Stimulated activated CD4-positive, alpha-beta T cell treated with anti-CD3 and anti-CD28 coated beads, Interleukin-1b, Interleukin-23, amount 100 ng/mL, for 48 hours (primary cell): ENCODE measurements around the gene ZNF646.

Source experiments
- DNase-seq: peaks from one replicate; pipeline ENCODE4 v3.0.0-alpha.2; 2020

Gene ZNF646

DNA sequence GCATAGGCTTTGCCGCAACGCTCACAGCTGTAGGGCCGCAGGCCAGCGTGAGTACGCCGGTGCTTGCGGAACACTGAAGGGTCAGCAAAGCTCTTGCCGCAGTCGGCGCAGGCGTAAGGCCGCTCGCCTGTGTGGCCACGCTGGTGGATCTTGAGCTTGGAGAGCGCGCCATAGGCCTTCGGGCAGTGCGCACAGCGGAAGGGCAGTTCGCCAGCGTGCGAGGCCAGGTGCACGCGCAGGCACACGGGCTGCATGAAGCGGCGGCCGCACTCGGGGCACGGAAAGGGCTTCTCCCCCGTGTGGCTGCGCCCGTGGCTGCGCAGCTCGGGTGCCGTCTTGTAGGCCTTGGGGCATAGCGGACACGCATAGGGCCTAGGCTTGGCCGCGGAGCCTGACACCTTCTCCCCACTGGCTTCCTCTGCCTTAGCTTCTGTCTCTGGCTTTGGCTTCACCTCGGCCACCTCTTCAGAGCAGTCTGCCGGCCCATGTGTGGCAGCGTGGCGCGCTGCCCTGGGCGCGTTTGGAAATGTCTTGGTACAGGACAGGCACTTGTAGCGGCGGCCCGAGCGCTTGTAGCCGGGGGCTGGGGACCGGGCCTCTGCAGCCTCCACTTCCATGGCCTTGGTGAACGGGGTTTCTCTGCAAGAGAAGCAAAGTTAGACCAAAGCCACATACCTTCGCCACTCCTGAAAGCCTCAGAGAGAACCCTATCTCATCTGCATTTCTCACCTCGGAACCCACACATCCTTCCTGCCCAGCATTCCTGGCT, 10.2 kb upstream of the ZNF646 start:
- DNase-seq = no peak

DNA sequence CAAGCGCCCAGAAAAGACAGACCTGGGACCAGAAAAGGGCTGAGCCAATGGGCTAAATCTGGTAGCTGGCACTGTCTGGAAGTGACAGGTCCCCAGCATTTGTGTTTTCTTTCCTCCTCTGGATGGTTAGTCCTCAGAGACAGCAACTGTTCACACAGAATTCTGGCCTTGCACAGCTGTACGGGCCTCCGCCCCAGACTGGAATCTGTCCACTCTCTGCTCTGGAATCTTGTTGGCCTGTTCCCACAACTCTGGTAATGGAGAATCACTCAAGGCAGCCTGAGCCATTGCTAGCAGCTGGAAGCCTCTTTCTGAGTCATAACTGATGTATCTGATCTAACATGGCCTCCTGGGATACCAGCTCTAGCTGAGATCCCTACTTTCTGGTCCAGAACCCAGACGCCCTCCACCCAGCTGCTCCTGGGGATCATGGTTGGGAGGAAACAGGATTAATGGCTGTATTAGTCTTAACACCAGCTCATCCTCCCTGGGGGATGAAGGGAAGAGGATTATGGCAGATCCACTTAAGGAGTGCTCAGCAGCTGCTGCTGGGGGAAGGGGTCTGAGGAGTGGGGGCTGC, 9.2 kb upstream of the ZNF646 start:
- no peak for DNase-seq

DNA sequence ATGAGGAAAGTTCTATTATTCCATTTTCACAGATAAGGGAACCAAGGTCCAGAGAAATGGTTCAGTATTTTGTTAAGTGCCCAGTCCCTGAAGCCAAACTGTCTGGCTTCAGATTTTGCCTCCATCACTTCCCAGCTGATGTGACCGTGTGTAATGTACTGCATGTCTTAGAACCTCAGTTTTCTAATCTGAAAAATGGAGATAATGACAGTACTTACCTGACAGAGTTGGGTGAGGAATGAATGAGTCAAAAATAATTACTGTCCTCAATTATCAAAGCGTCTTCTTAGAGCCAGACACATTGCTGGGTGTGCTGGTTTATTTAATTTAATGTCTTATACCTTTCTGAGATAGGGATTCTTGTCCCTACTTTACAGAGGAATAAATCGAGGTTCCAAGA, 6.9 kb upstream of the ZNF646 start:
- no peak for DNase-seq

DNA sequence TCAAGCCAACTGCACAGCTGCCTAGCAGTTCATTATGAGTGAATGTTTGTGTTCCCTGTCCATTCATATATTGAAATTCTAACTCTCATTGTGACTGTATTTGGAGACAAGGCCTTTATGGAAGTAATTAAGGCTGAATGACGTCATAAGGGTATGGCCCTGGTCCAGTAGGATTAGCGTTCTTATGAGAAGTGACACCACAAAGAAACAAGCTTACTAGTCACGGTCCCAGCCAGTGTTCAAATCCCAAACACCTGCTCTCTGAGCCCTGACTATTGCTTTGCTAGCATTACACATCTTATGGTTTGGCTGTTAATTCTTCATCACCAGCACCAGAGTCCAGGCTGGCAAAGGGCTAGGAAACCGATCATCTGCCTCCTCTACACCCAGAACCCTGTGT, 2.4 kb upstream of the ZNF646 start:
- DNase-seq = no peak

DNA sequence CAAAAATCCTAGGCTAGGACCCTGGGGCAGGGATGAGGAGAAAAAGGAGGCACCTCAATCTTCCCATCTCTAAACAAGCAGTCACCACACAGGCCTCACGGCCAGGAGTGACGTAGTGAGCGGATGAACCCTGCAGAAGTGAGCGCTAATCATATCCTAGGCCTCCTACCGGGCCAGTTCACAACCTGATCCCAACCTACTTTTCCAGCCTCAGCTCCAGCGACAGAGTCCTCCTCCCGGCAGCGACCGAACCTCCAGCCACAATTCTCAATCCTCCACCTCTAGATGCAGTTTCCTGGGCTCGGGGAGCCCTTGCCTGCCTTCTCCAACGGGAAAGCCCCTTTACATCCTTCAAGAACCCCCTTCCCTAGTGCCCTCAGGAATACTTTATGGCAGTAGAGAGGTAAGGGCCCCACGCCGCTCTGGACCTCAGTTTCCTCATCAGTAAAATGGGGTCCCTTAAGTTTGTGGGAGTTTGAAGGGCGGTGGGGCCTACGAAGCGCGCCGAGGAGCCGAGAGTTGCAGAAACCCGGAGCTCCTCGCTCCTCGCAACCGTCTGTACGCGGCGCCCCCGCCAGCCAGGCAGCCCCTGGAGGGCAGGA, 1.6 kb upstream of the ZNF646 start:
- DNase-seq = peak; percentile 37

DNA sequence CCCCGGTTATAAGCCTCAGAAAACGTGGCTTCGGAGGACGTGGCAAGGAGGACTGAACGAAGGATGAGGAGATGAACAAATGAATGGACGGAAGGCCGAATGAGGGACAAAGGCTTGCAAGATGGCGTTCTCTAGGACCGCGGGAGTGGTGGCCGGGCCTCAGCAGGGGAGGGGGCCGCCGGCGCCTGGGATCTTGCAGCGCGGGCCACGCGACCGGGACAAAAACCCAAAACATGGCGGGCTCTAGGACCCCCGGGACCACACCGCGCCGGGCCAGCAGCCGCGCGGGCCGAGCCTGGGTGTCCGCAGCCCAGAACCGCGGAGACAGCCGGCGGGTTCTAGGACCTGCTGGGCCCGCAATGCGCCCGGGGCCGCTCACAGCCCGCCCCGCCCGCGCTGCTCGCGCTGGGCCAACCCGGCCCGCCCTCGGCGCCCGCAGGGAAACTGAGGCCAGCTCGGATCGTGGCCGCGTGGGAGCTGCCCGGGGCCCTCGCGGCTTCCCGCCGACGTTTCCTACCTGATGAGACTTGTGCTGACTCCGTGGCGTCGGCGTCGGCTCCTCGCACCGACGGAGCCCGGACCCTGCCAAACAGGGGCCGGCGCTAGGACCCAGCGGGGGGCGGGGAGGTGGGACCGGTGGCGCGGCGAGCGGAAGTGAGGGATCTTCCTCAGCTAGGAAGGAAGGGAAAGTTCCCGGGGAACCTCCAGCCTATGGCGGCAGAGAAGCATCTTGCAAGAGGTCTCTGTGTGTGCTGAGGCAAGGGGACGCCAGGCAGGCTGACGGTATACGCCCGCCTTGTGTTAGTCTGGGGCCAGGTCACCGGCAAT, 866 bp upstream of the ZNF646 start:
- DNase-seq = peak; percentile 89

DNA sequence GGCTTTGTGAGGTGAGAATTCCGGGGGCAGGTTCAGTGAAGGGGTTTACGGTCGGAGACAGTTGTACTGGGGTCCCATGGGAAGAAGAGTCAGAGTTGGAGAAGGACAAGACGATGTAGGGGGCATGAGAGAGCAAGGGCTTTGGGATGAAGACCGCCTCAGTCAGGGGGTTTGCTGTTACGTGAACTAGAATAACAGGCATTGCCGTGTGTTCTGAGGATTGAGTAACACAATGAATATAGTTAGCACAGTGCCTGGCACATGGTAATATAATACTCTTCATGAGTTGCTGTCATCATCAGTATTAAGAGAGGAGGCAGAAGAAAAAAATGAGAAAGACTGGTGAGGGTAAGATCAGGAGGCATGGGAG, 577 bp downstream of the ZNF646 start:
- no peak for DNase-seq

DNA sequence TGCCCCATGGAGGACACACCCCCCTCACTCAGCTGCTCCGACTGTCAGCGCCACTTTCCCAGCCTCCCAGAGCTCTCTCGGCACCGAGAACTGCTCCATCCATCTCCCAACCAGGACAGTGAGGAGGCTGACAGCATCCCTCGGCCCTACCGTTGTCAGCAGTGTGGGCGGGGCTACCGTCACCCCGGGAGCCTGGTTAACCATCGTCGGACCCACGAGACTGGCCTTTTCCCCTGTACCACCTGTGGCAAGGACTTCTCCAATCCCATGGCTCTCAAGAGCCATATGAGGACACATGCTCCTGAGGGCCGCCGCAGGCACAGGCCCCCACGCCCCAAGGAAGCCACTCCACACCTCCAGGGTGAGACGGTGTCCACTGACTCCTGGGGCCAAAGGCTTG, 2.1 kb downstream of the ZNF646 start:
- DNase-seq = no peak

DNA sequence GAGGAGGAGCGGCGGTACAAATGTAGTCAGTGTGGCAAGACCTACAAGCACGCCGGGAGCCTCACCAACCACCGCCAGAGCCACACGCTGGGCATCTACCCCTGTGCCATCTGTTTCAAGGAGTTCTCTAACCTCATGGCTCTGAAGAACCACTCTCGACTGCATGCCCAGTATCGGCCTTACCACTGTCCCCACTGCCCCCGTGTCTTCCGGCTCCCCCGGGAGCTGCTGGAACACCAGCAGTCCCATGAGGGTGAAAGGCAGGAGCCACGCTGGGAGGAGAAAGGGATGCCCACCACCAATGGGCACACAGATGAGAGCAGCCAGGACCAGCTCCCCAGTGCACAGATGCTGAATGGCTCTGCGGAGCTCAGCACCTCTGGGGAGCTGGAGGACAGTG, 2.8 kb downstream of the ZNF646 start:
- no peak for DNase-seq

DNA sequence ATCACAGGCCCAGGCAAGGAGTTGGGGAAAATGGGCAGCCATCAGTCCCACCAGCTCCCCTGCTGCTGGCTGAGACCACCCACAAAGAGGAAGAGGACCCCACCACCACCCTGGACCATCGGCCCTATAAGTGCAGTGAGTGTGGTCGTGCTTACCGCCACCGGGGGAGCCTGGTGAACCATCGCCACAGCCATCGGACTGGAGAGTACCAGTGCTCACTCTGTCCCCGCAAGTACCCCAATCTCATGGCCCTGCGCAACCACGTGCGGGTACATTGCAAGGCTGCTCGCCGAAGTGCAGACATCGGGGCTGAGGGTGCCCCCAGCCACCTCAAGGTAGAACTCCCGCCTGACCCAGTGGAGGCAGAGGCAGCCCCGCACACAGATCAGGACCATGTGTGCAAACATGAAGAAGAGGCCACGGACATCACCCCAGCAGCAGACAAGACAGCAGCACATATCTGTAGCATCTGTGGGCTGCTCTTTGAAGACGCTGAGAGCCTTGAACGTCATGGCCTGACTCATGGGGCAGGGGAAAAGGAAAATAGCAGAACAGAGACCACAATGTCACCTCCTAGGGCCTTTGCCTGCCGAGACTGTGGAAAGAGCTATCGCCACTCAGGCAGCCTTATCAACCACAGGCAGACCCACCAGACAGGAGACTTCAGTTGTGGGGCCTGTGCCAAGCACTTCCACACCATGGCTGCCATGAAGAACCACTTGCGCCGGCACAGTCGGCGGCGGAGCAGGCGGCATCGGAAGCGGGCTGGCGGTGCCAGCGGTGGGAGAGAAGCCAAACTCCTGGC, 3.6 kb downstream of the ZNF646 start:
- no peak for DNase-seq

DNA sequence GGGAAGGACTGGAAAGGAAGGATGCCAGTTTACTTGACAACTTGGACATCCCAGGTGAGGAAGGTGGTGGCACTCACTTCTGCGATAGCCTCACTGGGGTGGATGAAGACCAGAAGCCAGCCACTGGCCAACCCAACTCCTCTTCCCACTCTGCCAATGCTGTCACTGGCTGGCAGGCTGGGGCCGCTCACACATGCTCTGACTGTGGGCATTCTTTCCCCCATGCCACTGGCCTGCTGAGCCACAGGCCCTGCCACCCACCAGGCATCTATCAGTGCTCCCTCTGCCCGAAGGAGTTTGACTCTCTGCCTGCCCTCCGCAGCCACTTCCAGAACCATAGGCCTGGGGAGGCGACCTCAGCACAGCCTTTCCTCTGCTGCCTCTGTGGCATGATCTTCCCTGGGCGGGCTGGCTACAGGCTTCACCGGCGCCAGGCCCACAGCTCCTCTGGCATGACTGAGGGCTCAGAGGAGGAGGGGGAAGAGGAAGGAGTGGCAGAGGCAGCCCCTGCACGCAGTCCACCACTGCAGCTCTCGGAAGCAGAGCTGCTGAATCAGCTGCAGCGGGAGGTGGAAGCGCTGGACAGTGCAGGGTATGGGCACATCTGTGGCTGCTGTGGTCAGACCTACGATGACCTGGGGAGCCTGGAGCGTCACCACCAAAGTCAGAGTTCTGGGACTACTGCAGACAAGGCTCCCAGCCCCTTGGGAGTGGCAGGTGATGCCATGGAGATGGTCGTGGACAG, 4.5 kb downstream of the ZNF646 start:
- no peak for DNase-seq

DNA sequence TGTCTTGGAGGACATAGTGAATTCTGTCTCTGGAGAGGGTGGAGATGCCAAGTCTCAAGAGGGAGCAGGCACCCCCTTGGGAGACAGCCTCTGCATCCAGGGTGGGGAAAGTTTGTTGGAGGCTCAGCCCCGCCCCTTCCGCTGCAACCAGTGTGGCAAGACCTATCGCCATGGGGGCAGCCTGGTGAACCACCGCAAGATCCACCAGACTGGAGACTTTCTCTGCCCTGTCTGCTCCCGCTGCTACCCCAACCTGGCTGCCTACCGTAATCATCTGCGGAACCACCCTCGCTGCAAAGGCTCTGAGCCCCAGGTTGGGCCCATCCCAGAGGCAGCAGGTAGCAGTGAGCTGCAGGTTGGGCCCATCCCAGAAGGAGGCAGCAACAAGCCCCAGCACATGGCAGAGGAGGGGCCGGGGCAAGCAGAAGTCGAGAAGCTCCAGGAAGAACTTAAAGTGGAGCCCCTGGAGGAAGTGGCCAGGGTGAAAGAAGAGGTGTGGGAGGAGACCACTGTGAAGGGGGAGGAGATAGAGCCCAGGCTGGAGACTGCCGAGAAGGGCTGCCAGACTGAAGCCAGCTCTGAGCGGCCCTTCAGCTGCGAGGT, 5.2 kb downstream of the ZNF646 start:
- no peak for DNase-seq

DNA sequence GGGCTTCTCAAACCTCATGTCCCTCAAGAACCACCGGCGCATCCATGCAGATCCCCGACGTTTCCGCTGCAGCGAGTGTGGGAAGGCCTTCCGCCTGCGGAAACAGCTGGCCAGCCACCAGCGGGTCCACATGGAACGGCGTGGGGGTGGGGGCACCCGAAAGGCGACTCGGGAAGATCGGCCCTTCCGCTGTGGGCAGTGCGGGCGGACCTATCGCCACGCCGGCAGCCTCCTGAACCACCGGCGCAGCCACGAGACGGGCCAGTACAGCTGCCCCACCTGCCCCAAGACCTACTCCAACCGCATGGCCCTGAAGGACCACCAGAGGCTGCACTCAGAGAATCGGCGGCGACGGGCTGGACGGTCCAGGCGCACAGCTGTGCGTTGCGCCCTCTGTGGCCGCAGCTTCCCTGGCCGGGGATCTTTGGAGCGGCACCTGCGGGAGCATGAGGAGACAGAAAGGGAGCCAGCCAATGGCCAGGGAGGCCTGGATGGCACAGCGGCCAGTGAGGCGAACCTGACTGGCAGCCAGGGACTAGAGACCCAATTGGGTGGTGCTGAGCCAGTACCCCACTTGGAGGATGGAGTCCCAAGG, 5.9 kb downstream of the ZNF646 start:
- no peak for DNase-seq

DNA sequence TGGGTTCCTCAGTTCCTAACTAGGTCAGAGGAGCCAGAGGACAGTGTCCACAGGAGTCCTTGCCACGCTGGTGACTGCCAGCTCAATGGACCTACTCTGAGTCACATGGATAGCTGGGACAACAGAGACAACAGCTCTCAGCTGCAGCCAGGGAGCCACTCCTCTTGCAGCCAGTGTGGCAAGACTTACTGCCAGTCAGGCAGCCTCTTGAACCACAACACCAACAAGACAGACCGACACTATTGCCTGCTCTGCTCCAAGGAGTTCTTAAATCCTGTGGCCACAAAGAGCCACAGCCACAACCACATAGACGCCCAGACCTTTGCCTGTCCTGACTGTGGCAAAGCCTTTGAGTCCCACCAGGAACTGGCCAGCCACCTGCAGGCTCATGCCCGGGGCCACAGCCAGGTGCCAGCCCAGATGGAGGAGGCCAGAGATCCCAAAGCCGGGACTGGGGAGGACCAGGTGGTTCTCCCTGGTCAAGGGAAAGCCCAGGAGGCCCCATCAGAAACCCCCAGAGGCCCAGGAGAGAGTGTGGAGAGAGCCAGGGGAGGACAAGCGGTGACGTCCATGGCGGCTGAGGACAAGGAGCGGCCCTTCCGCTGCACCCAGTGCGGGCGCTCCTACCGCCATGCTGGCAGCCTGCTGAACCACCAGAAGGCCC, 6.7 kb downstream of the ZNF646 start:
- DNase-seq = no peak

DNA sequence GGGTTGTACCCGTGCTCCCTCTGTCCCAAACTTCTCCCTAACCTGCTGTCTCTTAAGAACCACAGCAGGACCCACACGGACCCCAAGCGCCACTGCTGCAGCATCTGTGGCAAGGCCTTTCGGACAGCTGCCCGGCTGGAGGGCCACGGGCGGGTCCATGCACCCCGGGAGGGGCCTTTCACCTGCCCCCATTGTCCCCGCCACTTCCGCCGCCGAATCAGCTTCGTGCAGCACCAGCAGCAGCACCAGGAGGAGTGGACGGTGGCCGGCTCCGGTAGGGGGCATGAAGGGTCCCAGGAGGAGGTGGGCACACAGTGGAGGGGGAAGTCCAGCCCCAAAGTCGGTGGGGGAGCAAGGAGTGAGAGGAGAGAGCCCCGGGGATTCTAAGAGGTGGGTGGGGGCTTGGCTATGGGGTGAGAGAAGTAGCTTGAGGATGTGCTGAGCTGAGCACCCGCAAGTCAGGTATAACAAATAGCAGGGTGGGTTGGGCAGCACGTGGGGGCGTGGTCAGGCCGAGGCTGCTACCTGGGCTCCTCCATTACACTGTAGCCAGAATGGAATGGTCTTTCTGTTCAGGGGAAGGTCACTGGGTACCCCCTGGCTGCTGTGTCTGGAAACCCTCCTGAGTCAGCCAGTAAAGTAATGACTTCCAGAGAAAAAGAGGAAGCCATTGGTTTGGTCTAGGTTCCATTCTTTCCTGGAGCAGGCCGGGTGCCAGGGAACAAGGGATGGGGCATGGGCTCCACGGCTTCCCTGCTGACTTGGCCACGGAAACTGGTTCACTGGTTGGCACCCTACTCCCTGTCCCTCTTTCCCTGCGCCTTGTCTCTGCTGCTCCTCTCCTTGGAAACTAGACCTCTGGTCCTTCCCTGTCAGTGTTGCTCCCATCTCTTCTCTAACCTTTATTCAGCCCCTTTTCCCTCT, 7.5 kb downstream of the ZNF646 start:
- DNase-seq = no peak

DNA sequence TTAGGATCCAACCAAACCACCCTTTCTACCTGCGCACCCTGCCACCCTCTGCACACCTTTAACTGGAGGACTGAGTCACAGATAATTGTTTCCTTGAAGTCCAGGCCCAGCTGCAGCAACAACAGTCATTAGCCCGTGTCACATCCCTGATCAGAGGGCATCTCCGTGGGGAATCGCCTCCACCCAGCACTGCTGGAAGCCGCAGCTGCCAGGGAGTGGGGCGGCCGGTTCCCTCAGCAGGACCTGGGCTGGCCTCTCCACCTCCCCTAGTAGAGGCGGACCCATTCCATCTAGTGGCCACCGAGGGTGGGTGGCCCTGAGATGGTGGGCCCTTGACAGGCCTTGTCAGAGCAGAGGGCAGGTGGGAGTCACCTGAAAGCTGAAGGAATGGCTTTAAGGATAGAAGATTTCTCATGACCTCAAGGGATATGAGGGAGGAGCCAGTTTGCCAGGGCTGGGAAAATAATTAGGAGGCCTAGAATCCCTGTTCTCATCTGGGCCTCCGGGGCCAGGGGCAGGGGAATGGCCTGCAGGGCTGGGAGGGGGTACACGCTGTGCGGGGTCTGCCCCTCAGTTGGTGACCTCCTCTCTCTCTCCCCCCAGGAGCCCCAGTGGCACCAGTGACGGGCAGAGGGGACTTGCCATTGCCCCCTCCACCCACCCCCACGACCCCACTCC, 8.3 kb downstream of the ZNF646 start:
- no peak for DNase-seq

DNA sequence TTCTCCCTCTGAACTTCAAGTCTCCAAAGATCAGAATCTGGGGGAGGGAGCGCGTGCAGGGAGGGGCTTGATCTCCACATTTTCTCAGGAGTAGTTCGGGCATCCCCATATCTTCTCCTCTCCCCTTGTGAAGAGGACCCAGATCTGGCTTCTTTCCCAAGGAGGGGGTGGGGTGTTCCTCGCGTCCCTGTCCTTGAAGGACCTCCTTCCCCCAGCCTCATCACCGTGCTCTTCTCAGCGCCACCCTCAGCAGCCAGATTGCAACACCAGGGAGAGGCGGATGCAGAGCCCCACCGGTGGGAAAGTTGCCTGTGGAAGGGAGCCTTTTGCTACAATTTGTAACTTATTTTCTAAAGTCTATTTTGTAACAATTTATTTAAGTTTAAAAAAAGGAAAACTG, 8.9 kb downstream of the ZNF646 start:
- no peak for DNase-seq

DNA sequence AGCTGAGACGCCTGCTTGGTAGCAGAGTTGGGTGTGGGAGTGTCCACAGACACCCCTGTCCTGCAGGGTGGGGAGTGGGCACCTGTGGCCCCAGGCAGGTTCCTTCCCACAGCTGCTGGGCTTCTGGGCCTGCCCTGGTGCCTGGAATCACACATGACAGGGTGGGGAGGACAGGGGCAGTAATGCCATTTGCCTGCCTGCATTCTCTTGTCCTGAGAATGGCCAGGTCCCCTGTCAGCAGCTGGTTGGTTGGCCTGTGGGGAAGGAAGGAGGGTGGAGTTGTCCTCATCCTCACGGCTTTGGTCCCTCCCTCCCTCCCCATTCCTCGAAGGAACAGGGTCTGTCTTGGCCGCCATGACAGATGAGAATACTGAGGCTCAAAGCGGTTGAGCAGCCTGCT, 9.3 kb downstream of the ZNF646 start:
- DNase-seq = no peak

DNA sequence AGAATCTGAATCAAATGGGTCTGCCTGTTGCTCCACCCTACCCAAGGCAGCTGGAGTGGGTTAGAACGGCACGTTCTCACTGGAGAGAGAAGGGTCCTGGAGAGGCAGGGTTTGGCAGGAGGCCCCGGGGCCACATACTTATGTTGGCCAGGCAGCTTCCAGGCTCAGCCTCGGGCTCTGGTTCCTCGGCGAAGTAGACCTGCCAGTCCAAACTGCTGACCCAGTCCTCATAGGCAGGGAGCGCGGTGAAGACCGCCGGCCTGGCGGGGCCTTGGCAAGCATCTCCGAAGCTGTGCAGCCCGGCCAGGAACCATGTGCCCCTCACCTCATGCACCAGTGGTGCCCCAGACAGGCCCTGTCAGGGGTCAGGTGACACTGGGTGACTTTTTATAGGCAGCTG, 9.8 kb downstream of the ZNF646 start:
- DNase-seq = no peak
